ENCODE results near the gene CNRIP1.

DNA sequence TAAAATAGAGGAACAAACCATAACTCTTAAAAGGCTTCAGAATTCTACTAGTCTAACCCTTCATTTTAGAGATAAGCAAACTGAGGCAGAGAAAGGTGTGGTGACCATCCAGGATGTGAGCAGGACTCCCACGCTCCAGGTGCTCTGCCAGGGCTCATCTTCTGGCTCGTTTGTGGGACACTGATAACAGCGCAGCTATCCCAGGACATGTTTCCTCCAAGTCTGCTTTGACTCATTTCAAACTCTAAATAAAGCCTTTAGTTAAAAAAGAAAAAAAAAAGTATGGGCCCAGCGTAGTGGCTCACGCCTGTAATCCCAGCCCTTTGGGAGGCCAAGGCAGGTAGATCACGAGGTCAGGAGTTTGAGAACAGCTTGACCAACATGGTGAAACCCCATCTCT, 28.4 kb downstream of the CNRIP1 start:
- TF ChIP-seq, protein P1, sequence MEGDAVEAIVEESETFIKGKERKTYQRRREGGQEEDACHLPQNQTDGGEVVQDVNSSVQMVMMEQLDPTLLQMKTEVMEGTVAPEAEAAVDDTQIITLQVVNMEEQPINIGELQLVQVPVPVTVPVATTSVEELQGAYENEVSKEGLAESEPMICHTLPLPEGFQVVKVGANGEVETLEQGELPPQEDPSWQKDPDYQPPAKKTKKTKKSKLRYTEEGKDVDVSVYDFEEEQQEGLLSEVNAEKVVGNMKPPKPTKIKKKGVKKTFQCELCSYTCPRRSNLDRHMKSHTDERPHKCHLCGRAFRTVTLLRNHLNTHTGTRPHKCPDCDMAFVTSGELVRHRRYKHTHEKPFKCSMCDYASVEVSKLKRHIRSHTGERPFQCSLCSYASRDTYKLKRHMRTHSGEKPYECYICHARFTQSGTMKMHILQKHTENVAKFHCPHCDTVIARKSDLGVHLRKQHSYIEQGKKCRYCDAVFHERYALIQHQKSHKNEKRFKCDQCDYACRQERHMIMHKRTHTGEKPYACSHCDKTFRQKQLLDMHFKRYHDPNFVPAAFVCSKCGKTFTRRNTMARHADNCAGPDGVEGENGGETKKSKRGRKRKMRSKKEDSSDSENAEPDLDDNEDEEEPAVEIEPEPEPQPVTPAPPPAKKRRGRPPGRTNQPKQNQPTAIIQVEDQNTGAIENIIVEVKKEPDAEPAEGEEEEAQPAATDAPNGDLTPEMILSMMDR (optimal IDR thresholded peaks at IDR 0.05 in 1 of 3, IDR thresholded peaks at IDR 0.05 in 1 of 3, conservative IDR thresholded peaks at IDR 0.05 in 1 of 3; ENCODE audit: extremely low read depth in 1 of 3, insufficient read depth in 2 of 3, low read length in 3 of 3) = no peak
- TF ChIP-seq EZH2 (IDR thresholded peaks at IDR 0.05; ENCODE audit: low read length) = no peak
